WERI-Rb-1 (cell line): ENCODE data around the gene FIG4.

Experiments used
- DNase-seq: peaks from one replicate; pipeline ENCODE4 v3.0.0-alpha.2; 2020
- H3K27ac ChIP-seq: fragments of 250-450 bp; sonication (Bioruptor Pico); 2 replicates; pipeline ENCODE4 v1.5.1; 2020; ENCODE audit warnings: mild to moderate bottlenecking, moderate library complexity
- H3K27me3 ChIP-seq: fragments of 250-450 bp; sonication (Bioruptor Pico); 2 replicates; pipeline ENCODE4 v1.5.1; 2021; ENCODE audit warnings: mild to moderate bottlenecking, low read depth, moderate library complexity; ENCODE audit not compliant: insufficient read depth, severe bottlenecking
- H3K36me3 ChIP-seq: fragments of 250-450 bp; sonication (Bioruptor Pico); 2 replicates; pipeline ENCODE4 v1.5.1; 2020; ENCODE audit warnings: mild to moderate bottlenecking, moderate library complexity
- H3K4me3 ChIP-seq: 2 replicates; pipeline ENCODE4 v1.5.1; 2011; ENCODE audit warnings: low read depth, mild to moderate bottlenecking, control low read depth, low read length
- H3K9me3 ChIP-seq: fragments of 250-450 bp; sonication (Bioruptor Pico); 2 replicates; pipeline ENCODE4 v1.5.1; 2021; ENCODE audit warnings: mild to moderate bottlenecking, moderate library complexity; ENCODE audit not compliant: severe bottlenecking
- CTCF ChIP-seq: IDR thresholded peaks from 2 replicates; pipeline ENCODE4 v1.5.1; 2011; ENCODE audit warnings: low read depth, mild to moderate bottlenecking, control low read depth, inconsistent platforms, low read length

The FIG4 gene

GRCh38 chr6:109874086-109874485, 183.0 kb downstream of the FIG4 start:
- Histone ChIP-seq H3K36me3 (no peaks in the 10 kb centered on the region), H3K4me3 (no peak overlapping the region), H3K9me3 (no peaks in the 10 kb centered on the region), H3K27me3 (no peaks in the 10 kb centered on the region), H3K27ac (no peak overlapping the region)
- TF ChIP-seq CTCF, result no peak
- DNase-seq, result no peak

- Histone ChIP-seq H3K36me3 (no peaks in the 10 kb centered on the region), H3K9me3 (no peaks in the 10 kb centered on the region), H3K4me3 (no peak overlapping the region), H3K27me3 (no peaks in the 10 kb centered on the region), H3K27ac (no peak overlapping the region)
- no peak for TF ChIP-seq CTCF
- no peak for DNase-seq
These were observed 183.5 kb downstream of the FIG4 start for GRCh38 chr6:109874621-109875020.
